ENCODE measurements around the gene SDS.

- TF ChIP-seq, protein P1, sequence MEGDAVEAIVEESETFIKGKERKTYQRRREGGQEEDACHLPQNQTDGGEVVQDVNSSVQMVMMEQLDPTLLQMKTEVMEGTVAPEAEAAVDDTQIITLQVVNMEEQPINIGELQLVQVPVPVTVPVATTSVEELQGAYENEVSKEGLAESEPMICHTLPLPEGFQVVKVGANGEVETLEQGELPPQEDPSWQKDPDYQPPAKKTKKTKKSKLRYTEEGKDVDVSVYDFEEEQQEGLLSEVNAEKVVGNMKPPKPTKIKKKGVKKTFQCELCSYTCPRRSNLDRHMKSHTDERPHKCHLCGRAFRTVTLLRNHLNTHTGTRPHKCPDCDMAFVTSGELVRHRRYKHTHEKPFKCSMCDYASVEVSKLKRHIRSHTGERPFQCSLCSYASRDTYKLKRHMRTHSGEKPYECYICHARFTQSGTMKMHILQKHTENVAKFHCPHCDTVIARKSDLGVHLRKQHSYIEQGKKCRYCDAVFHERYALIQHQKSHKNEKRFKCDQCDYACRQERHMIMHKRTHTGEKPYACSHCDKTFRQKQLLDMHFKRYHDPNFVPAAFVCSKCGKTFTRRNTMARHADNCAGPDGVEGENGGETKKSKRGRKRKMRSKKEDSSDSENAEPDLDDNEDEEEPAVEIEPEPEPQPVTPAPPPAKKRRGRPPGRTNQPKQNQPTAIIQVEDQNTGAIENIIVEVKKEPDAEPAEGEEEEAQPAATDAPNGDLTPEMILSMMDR (IDR thresholded peaks at IDR 0.05; ENCODE audit: low read depth, low read length), result no peak
- no peak for TF ChIP-seq POLR2A (IDR thresholded peaks at IDR 0.05; ENCODE audit: extremely low read depth, insufficient read length)
- peak; percentile 82 for TF ChIP-seq MAX (IDR thresholded peaks at IDR 0.05; ENCODE audit: low read depth, low read length)
- TF ChIP-seq MYC (IDR thresholded peaks at IDR 0.05; ENCODE audit: low read depth, low read length), result peak; percentile 76
Observed at GRCh38 chr12:113347892-113348291, 55.8 kb downstream of the SDS start.

Measured in NB4 (cell line).